ENCODE data around the gene SMYD3.

Gene SMYD3

DNA sequence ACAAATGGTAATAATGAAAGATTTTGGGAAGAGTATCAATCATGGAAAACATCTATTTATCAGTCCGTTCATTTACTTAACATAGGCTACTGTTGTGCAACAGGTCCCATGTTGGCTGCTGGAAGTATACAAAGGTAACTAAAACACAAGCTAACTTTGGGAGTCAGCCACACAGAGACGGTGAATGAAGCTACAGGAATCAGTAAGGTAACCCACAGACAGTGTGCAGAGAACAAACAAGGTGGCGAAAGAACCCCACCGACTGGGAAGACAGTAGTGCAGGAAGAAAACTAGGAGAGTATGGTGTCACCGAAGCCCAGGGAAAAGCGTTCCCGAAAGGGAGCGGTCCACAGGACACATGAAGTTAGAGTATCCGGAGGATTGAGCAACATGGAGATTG, 342.3 kb downstream of the SMYD3 start:
- DNase-seq = no peak

DNA sequence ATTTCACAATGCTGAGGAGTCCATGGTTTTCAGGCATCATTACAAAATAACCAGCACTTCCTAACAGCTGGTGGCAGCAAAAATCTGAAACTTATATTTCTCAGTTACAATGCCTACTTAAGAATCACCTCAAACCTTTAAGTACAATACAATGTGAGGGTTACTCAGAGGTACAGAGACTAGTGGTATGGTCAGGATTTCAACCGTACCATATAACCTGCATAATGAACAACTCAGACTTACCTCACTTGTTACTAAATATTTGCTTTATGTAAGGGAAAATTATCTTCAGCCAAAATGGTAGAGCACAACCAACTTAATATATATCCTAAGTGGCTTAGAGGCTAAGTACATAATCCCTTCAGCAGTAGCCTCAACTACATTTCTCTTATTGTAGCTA, 344.5 kb downstream of the SMYD3 start:
- no peak for DNase-seq

DNA sequence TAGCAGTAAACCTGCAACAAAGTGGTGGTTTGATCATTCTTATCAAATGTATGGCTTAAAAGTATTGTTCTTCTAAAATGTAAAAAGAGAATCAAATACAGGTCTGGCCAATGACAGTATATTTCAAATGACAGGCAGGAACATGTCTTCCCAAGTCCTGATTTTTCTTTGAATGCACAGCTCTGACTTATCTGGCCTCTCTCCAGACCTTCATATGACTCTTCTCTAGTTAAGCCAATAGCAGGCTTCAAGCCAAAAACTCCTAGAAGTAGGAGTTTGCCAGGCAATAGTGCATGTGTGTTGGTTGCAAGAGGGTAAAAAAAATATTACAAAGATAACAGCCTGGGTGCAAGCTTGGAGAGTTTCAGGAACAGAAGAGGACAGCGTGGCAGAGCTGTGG, 345.5 kb downstream of the SMYD3 start:
- DNase-seq = no peak

DNA sequence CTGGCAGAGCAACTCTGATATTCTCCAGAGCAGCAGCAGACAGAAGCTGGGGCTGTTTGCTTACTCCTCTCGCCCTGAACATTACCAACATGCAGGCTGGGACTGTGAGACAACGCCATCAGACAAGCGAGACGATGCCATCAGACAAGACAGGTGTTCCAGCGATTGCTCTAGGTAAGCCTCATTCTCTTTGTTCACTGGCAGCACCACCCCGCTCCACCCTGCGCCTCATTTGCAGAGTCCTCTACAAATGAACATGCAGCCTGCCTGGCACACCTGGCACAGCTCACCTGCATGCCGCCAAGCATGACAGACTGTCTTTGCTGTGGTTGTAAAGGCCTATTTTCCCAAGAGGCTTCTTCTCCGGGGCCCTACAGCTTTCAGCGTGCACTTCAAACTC, 346.2 kb downstream of the SMYD3 start:
- no peak for DNase-seq

DNA sequence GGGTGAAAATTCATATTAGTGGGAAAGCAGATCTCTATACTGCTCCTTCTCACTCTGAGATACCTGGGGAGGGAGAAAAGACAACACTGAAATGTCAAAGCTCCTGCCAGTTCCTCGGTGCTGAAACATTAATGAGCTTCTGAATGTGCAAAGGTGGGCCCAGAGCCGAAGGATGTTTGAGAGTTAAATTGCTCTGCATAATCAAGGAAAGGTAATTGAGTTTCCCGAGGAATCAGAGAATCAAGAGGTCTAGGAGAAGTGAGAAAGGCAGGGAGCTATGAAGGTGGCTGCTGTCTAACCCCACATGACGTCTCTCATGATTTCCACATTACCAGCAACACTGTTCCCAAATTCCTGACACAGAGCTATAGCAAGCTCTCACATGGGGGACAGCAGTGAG, 346.7 kb downstream of the SMYD3 start:
- no peak for DNase-seq

DNA sequence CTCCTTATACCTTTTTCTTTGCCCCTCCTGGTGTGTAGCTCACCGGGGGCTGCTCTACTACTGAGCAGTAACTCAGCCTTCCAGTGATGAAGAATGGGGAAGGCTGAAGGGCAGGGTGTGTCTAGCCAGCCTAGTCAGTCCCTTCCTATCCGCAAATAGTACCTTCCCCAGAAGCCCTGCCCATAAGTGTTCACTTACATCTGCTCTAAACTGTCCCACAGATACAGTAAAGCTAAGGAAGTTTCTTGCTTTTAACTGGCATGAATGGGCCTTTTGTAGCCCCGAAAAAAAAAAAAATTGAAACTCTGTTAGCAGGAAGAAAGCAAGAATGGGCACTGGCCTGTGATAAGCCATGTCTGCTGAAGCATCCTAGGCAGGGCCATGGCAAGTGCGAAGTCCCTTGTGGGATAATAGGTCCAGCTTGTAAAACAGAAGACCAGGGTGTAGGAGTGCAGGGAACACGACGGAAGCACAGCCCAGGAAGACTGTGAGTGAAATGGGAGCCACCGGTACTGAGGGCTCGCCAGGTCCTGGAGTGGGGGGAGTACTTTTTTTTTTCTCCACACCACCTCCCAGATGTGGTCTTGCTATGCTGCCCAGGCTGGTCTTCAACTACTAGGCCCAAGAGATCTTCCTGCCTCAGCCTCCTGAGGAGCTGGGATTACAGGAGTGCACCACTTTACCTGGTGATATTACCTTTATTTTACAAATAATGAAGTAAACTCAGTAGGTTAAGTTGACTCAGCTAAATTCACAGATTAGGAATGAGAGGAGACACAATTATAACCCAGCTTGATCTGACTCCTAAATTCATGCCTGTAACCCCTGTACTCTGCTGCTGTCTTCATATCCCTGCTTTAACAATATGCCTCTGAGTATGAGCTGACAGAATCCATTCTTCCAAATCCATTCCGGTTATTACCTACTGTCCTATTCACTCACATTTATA, 347.5 kb downstream of the SMYD3 start:
- no peak for DNase-seq

DNA sequence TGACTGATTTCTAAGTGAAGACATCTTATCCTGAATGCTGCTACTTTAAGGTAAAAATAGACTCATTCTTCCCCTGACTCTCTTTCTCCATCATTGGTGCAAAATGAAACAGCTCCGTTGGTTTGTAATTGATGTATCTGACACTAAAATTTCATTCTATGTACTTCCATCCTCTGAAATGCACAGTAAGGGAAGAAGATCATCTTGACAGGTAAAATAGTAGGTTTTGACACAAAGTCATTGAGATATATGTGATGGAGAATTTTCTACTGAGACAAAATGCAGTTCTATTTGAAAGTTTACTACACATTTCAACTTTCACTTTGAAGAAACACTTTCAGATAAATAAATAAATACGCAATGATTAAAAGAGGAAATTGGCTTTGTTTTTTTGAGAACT, 348.9 kb downstream of the SMYD3 start:
- no peak for DNase-seq

DNA sequence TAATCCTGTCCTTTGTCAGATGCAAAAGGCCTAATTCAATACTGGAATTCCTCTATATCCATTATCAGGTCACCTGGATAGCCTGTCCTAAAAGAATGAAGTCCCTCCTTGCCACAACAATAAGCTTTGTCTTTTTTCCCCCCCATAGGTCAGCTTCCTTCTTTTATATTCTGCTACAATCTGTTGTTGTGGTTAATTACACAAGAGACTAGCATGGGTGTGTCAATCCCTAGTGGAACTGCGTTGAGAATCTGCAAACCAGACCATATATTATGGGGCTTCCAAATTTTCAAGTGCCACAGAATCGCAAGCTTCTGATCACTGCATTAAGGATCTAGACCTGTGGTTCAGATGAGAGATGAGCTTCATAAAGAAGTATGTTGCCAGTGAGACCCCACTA, 349.6 kb downstream of the SMYD3 start:
- DNase-seq = no peak

DNA sequence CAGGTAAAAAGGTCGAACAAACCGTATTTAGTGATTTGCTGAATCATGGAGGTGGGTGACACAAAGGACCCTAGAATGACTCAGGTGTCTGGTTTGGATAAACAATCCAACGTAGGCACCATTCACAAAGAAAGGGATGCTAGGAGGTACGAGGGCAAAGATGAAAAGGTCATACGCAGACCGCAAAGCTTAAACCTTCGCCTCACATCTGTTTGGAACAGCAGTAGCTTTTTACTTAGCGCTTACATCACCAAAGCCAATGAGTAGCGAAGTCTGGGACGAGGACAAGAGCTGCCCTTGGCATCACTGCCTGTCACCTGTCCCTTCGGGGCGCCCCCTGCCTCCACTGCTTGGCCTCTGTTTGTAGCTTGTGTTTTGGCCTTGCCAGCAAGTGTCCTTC, 350.2 kb downstream of the SMYD3 start:
- DNase-seq = no peak

DNA sequence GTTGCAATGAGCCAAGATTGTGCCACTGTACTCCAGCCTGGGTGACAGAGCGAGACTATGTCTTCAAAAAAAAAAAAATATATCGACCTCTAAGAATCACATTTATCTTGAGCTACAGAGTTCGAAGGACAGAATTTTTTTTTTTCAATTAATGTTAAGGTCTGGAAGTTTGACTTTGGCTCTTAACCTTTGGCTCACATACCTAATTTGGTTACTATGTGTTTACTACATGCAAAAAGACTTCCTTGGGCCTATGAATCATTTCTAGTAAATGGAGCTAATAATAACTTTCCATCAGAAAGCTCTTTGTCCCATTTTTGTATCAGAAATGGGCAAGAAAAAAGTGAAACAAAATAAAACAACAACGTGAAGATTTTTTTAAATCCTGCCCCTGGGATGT, 351.2 kb downstream of the SMYD3 start:
- DNase-seq = no peak

DNA sequence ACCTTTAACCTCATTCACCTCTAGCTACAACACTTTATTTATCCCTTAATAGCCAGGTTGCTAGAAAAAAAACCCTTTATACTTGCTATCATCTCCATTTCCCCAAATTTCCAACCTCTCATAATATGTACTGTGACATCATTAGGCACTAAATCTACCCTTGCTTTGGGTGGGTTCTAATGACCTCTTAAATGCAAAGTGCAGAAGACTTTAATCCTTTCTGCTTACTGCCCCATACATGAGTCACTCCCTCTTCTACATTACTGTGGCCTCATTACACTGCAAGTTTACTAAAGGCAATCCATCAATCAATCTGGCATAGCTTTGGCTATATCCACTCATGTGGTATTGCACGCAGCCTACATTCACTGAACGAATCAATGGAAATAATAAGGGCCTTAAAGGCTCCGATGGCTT, 353.3 kb downstream of the SMYD3 start:
- no peak for DNase-seq

DNA sequence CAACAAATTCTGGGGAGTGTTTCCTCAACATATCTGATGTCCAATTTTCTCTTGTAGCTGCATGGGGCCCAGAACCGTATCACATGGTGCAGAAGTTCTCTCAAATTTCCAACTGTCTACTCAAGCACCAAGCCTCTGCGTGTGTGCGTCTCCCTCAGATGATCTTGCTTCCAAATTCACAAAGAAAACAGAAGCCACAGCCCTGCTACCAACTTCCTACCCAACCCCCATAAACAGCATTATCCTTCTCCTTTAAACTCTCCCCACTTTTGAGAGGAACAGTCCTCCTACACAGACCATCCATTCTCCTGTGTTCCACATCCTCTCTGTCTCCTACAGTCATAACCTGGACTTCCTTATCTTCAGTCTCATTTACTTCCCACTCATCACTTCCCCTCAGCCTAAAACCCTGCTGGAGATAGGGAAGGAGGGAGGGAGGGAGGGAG, 354.1 kb downstream of the SMYD3 start:
- DNase-seq = no peak

DNA sequence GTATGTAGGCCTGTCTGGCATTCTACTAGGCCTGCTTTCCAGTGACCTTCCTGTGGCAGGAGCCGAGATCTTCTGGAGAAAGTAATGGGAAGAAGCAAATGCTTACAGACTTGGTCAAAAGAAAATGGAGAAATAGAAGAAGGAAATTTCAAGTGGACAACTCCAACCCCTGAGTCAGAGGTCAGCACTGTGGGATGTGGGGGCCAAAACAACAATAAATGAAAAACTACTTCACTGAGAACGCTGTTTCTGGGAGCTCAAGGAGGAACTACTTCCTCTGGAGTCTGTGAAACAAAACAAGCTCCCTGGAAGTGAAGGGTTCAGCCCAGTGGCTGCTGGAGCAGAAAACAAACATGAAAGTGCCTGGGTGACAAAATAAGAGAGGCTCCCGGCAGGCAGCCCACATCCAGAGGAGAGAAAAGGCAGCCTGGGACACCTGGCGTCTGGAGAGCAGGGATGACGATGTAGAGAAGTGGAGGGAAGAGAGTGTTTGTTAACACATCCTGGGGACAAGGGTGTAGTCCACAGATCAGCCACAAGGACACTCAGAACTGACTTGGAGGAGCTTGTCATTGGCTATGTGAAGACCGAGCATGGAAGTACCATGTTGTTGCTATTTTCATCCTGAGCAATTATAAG, 355.2 kb downstream of the SMYD3 start:
- DNase-seq = no peak

DNA sequence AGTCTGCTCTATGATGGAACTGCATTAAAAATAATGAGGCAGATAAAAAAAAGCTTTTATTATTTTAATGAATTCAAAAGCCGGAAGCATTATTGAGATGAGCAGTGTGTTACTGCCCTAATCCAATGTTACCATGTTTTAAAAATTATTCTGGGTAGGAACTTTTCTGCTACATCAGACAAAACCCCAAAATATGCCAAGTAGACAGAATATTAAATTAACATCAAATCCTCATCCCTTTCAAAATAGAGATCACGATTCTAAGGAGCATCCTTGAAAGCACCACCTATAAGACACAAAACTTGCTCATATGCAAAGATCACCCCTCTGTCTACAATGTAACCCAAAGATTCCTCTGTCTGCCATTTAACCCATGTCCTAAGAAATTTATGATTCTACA, 357.5 kb downstream of the SMYD3 start:
- no peak for DNase-seq

DNA sequence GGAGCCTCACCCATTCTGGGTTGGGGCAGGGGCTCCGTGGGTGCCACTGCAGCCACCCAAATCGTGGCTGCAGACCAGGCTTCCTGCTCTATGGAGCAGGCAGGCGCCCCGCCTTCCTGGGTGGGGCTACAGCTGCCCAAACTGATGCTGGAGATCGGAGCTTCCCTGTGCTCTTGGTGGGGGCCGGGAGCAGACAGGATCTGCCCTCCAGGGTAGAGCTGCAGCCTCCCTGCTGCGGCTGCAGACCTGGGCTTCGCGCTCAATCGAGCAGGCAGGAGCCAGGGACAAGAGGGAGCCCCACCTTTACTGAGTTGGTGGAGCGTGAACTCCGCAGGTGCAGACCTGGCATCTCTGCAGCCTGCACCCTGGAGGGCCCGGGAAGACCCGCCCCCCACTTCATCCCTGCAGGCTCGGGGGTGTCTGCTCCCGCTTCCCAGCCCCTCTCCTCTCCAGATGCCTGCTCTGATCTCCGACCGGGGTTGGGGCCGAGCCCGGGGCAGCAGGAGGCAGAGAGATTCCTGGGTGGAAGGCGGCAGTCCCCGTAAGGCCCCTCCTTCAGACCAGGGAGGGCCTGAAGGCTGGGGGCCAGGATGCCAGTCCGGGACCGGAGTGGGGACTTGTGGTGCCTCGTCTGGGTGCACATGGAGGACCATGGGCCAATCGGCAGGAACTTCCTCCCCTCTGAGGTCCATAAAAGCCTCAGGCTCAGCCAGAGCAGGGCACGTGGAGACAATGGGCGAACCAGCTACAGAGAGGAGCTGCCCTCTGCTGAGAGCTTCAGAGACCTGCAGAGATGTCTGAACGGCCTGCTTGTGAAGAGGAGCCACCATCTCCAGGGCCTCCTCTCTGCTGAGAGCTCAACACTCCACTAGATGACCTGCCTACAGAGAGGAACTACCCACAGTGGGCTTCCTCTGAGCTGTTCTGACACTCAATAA, 359.3 kb downstream of the SMYD3 start:
- no peak for DNase-seq

DNA sequence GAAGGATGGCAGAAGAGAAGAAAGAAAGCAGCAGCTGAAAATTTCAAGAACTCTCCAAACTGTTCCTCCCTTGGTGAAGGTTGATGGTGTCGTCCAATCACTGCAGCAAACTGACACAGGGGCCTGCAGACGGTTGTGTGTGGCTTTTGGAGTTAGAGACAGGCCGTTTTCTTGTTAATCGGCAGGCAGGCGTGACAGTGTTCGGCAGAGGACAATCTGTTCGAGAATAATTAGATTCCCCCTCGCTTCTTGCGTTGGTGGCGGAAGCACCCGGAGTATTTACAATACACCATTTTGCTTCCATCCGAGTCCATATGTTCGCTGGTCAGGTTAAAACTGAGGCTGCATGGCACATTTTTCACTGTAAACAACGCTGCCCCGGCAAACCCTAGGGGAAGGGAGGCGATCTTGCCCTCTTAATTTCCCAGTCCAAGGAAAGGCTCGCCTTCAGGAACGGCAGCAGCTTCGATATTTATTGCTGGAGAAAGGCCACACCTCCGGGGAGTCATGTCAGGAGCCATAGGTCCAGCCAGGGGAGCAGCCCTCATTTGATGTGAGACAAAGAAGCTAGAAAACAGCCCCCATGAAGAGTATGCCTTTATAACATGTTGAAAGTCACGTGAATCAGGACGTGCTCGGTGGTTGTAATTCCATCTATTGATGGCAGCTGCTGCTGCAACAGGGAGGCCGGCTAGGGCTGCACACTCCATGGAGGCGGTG, 360.1 kb downstream of the SMYD3 start:
- DNase-seq = no peak

DNA sequence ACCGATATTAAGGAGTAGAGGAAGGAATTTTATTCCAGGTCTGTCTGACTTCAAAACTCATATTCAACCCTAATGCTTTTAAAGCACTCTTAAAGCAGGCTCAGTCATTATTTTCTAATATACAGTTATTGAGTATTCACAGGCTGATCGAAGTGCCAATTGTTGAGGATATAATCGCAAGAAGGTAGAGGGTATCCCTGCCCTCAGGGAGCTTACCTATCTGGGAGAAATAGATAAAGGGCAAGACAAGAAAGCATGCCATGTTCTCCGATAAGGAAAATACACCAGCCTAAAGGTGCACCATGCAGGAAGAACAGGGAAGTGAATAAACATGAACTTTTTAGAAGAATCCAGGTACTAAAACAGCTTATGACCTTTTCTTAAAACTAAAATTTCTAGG, 361.2 kb downstream of the SMYD3 start:
- no peak for DNase-seq

DNA sequence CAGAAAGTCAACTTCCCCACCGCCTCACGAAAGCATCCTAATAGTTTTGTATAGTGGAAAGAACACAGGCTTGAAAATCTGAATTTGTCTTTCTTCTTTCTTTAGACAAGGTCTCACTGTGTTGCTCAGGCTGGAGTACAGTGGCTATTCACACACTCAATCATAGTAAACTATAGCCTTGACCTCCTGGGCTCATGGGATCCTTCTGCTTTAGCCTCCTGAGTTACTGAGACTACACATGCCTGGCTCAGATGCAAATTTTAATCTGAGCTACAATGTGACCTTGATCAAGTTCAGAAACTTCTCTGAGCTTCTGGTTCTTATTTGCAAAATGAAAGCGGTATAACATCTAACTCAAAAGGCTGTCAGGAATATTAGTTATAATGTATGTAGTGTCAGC, 362.1 kb downstream of the SMYD3 start:
- DNase-seq = no peak

DNA sequence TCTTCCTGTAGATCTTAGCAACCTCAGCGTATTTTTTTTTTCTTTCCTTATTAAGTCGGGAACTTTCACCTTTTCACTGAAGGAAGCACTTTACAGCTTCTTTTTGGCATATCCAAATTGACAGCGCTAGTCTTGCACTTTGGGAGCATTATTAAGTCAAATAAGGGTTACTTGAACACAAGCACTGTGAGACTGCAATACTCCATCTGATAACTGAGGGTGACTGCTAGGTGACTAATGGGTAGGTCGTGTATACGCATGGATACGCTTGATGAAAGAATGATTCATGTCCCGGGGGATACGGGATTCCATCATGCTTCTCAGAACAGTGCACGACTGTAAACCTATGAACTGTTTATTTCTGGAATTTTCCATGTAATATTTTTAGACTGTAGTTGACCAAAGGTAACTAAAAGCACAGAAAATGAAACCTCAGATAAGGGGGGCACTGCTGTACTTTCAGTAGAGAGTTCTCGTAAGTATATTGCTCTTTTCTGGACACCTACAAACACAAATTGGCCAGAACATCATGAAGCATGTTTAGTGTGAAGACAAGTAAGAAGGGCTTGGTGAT, 364.7 kb downstream of the SMYD3 start:
- DNase-seq = no peak

DNA sequence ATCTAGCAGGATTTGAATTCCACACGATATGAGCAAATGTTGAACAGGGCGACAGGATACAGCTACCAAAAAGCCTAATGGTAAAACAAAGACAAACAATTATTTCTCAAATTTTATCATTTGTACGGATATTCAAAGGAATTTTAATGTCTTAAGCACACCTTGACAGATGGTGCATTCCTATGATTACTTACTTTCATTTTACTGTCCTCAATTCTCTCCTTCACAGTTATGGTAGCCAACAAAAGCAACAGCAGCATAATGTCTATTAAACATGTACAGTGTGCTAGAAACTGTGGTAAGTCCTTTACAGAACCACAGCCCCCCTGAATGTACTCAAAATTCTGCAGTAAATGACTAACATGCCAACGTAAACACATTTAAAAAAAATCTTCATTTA, 365.8 kb downstream of the SMYD3 start:
- DNase-seq = no peak

DNA sequence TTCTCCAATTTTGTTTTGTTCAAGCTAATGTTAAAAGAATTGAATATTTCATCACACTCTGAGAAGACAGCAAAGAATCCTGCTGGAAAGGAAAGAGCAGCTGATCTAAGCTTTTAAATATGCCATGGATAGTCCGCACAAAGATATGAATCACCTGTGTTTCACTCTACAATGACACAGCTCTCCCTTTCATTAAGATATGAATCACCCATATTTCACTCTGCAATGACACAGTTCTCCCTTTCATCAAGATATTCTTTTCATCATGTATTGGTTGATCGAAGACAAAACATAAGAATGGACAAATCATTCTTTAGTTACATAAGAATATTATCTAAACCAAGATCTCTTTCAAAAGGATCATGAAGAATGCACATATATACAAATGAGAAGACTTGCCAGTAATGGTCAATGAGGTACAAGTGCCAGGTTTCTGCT, 367.3 kb downstream of the SMYD3 start:
- no peak for DNase-seq

DNA sequence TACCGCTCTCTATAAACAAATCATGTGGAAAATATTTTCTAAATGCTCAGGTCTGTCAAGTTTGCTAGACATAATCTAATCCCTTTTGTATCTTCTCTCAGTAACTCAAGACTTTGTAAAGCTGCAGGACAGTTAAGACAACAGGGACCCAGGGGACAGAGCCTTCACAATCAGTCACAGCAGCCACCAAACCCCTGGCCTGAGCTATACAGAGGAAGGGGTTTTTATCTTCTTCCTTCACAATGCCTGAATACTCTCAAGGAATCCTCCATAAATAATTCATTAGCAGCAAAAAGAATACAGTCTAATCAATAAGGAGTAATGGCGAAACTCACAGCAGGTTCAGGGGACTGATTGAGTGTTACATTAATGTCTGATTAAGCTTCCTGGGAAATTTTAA, 368.3 kb downstream of the SMYD3 start:
- no peak for DNase-seq
